ENCODE results near the gene EYA2.

DNA sequence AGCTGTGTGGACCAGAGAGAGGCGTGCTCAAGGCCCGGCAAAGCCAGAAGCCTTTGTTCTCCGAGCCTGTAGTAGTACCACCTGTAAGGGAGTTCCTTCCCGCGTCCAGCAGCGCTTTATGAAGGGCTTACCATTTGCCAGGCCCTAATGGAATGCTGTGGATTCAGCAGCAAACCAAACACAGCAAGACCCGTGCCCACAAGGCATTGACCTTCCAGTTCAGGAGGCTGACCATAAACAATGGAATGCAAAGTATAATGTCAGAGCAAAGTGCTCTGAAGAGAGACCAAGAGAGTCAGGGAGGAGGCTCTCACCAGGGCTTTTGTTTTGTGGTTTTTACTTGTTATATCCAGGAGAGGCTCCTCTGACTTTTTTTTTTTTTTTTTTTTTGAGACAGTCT, 252.0 kb downstream of the EYA2 start:
- TF ChIP-seq, protein P1, sequence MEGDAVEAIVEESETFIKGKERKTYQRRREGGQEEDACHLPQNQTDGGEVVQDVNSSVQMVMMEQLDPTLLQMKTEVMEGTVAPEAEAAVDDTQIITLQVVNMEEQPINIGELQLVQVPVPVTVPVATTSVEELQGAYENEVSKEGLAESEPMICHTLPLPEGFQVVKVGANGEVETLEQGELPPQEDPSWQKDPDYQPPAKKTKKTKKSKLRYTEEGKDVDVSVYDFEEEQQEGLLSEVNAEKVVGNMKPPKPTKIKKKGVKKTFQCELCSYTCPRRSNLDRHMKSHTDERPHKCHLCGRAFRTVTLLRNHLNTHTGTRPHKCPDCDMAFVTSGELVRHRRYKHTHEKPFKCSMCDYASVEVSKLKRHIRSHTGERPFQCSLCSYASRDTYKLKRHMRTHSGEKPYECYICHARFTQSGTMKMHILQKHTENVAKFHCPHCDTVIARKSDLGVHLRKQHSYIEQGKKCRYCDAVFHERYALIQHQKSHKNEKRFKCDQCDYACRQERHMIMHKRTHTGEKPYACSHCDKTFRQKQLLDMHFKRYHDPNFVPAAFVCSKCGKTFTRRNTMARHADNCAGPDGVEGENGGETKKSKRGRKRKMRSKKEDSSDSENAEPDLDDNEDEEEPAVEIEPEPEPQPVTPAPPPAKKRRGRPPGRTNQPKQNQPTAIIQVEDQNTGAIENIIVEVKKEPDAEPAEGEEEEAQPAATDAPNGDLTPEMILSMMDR (conservative IDR thresholded peaks at IDR 0.05; ENCODE audit: low read length) = no peak
- TF ChIP-seq EZH2phosphoT487 (IDR thresholded peaks at IDR 0.05; ENCODE audit: borderline replicate concordance) = no peak

Data from Loucy (cell line).